ENCODE results near the gene EEF1AKMT2. TPM values are rescaled to one million over a fixed set of nuclear protein-coding genes. Genes with fewer than 3 reads are reported as not detected.
A peak's percentile ranks its signal among the peaks of the same experiment; 100 is the strongest.

The EEF1AKMT2 gene

DNA sequence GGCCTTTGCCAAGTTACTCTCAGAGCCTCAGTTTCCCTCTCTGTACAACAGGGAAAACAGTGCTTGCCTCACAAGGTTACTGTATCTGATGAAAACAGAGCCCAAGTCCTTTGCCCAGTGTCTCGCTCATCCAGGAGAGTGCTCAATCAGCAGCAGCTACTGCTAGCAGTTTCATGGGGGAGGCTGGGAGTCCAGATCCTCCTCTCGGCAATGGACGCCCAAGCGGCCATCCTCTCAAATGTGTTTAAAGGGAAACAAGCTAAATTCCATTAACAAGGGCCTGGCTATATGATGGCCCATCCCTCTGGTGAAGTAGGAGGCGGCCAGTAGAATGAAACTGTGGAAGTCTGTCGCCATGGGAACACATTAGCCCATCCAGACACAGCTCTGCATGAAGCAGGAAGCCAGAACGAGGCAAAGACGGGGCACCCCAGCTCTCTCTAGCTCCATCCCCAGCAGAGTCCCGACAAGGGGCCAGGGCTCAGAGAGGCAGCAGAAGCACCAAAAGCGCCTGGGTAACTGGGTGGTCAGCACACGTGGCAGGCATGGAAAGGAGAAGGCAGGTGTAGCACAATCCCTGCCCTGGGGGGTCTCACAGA lies 82.7 kb downstream of the EEF1AKMT2 start:
- H3K4me2 ChIP-seq (ENCODE audit: low read length, poor library complexity, severe bottlenecking): no peak overlapping the region
- H3K18ac ChIP-seq (ENCODE audit: low read depth in 1 of 2, low read length in 2 of 2): peak overlapping the region; percentile 71 to 90
- no peak overlapping the region for H2AK5ac ChIP-seq (ENCODE audit: low read length, severe bottlenecking)
- H3K14ac ChIP-seq (ENCODE audit: low read length in 2 of 2): no peak overlapping the region
- H2BK15ac ChIP-seq (ENCODE audit: low read depth, poor library complexity, severe bottlenecking): peak overlapping the region; percentile 55
- no peaks in the 10 kb centered on the region for H3K27me3 ChIP-seq (ENCODE audit: control insufficient read depth in 1 of 2, insufficient read depth in 1 of 2, low read length in 2 of 2)
- peak overlapping the region in 1 of 2 experiments; percentile 92 for H2BK12ac ChIP-seq (ENCODE audit: low read length in 2 of 2)
- peaks cover 4 to 30% of the 10 kb centered on the region in 2 experiments for H3K36me3 ChIP-seq (ENCODE audit: control insufficient read depth in 1 of 2, insufficient read depth in 2 of 2, low read depth in 1 of 2, low read length in 2 of 2)
- peak; percentile 77 for DNase-seq
- no peak overlapping the region for H2BK5ac ChIP-seq (ENCODE audit: low read depth, low read length, poor library complexity, severe bottlenecking)
- no peak overlapping the region for H3K9ac ChIP-seq (ENCODE audit: low read length)
- peak overlapping the region; percentile 8 for H4K8ac ChIP-seq (ENCODE audit: low read length)
- H2AFZ ChIP-seq (ENCODE audit: low read depth, low read length): no peak overlapping the region
- no peak overlapping the region for H3K27ac ChIP-seq (ENCODE audit: low read length, poor library complexity, severe bottlenecking)
- peak overlapping the region; percentile 62 for H4K91ac ChIP-seq (ENCODE audit: low read length)
- H2BK120ac ChIP-seq (ENCODE audit: low read depth, low read length): no peak overlapping the region
- no peaks in the 10 kb centered on the region for H3K9me3 ChIP-seq (ENCODE audit: control insufficient read depth, low read length)
- peaks cover 38% of the 10 kb centered on the region for H3K79me1 ChIP-seq (replicated peaks; ENCODE audit: low read length, poor library complexity, severe bottlenecking)
- H3K23ac ChIP-seq (ENCODE audit: low read length in 2 of 2): peak overlapping the region in 1 of 2 experiments; percentile 47
- H3K4ac ChIP-seq (ENCODE audit: low read depth in 1 of 2, low read length in 2 of 2): peak overlapping the region; percentile 15 to 43
- H3K4me1 ChIP-seq (ENCODE audit: control insufficient read depth, insufficient read depth, low read depth, low read length): peaks cover 8% of the 10 kb centered on the region
- WGBS: 66% methylated on average over 11 of the region's 11 CpGs
- H3K4me3 ChIP-seq (ENCODE audit: insufficient read depth in 1 of 2, low read depth in 1 of 2, low read length in 2 of 2): no peak overlapping the region

DNA sequence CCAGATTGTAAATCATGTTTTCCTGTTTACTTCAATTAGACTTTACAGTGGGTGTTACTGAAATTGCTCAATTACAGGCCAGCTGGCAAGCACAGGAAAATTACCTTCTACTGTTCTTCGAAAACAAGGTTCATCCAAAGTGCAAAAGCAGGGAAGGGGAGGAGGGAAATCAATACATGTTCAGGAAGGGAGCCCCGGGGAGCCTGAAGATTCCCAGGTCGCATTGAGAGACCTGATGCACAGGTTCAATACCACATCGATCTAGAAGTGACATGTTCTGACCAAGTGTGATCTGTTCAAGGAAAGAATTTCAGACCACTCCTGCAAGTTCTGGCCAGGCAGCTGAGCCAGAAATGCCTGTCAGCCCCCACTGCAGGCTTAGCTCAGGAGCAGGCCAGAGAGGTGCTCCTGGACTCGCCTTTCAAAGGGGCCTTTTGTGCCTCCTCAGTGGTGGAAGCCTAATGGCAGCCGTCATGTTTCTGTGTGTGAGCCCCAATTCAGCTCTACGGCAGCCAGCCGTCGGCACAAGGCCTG lies 83.4 kb downstream of the EEF1AKMT2 start:
- peak overlapping the region; percentile 62 for H4K91ac ChIP-seq (ENCODE audit: low read length)
- peaks cover 4 to 37% of the 10 kb centered on the region in 2 experiments for H3K36me3 ChIP-seq (ENCODE audit: control insufficient read depth in 1 of 2, insufficient read depth in 2 of 2, low read depth in 1 of 2, low read length in 2 of 2)
- H2BK5ac ChIP-seq (ENCODE audit: low read depth, low read length, poor library complexity, severe bottlenecking): no peak overlapping the region
- 54% methylated on average over 9 of the region's 9 CpGs for WGBS
- H2AFZ ChIP-seq (ENCODE audit: low read depth, low read length): no peak overlapping the region
- H3K4ac ChIP-seq (ENCODE audit: low read depth in 1 of 2, low read length in 2 of 2): peak overlapping the region in 1 of 2 experiments; percentile 85
- no peak overlapping the region for H3K23ac ChIP-seq (ENCODE audit: low read length in 2 of 2)
- peaks cover 39% of the 10 kb centered on the region for H3K79me1 ChIP-seq (replicated peaks; ENCODE audit: low read length, poor library complexity, severe bottlenecking)
- H3K27ac ChIP-seq (ENCODE audit: low read length, poor library complexity, severe bottlenecking): no peak overlapping the region
- H3K9ac ChIP-seq (ENCODE audit: low read length): no peak overlapping the region
- H3K18ac ChIP-seq (ENCODE audit: low read depth in 1 of 2, low read length in 2 of 2): peak overlapping the region; percentile 71 to 90
- H2BK15ac ChIP-seq (ENCODE audit: low read depth, poor library complexity, severe bottlenecking): peak overlapping the region; percentile 55
- no peaks in the 10 kb centered on the region for H3K9me3 ChIP-seq (ENCODE audit: control insufficient read depth, low read length)
- no peak overlapping the region for H2AK5ac ChIP-seq (ENCODE audit: low read length, severe bottlenecking)
- H4K8ac ChIP-seq (ENCODE audit: low read length): peak overlapping the region; percentile 16
- H3K4me2 ChIP-seq (ENCODE audit: low read length, poor library complexity, severe bottlenecking): no peak overlapping the region
- H3K4me1 ChIP-seq (ENCODE audit: control insufficient read depth, insufficient read depth, low read depth, low read length): peaks cover 8% of the 10 kb centered on the region
- DNase-seq: peak; percentile 60
- peak overlapping the region in 1 of 2 experiments; percentile 92 for H2BK12ac ChIP-seq (ENCODE audit: low read length in 2 of 2)
- H3K27me3 ChIP-seq (ENCODE audit: control insufficient read depth in 1 of 2, insufficient read depth in 1 of 2, low read length in 2 of 2): no peaks in the 10 kb centered on the region
- no peak overlapping the region for H3K4me3 ChIP-seq (ENCODE audit: insufficient read depth in 1 of 2, low read depth in 1 of 2, low read length in 2 of 2)
- H2BK120ac ChIP-seq (ENCODE audit: low read depth, low read length): no peak overlapping the region
- peak overlapping the region in 1 of 2 experiments; percentile 92 for H3K14ac ChIP-seq (ENCODE audit: low read length in 2 of 2)

Small RNA genes within 50 kb of the gene (small RNA-seq; reads per million reads assigned to genes)
- gene RF00019 (ENCODE audit: low read depth): not detected

Data from mesenchymal stem cell (in vitro differentiated cells and primary cell).